SK-N-DZ (cell line): ENCODE measurements around the gene DIS3L2.
"Not testable (repeated sequence)": the region's sequence is repeated elsewhere in the genome, so short reads cannot be mapped to it uniquely, and the experiment has no call there.

Experiments
- DNase-seq: peaks from one replicate; pipeline ENCODE4 v3.0.0-alpha.2; 2015; ENCODE audit warnings: low spot score

Gene DIS3L2

DNA sequence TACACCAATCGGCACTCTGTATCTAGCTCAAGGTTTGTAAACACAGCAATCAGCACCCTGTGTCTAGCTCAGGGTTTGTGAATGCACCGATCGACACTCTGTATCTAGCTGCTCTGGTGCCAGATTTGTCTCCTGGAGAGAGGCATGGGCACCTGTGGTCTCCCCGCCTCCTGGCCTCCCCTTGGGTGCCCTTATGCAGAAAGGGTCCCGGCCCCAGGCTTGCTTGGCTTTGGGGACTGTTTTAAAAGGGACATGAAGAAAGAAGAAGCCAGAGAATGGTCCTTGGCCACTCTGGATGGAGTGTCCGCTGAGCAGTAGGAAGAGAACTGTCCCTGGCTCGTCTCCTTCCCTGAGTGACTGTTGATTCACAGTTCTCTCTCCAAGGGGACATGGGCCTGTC is 405.5 kb downstream of the DIS3L2 start:
- no peak for DNase-seq

DNA sequence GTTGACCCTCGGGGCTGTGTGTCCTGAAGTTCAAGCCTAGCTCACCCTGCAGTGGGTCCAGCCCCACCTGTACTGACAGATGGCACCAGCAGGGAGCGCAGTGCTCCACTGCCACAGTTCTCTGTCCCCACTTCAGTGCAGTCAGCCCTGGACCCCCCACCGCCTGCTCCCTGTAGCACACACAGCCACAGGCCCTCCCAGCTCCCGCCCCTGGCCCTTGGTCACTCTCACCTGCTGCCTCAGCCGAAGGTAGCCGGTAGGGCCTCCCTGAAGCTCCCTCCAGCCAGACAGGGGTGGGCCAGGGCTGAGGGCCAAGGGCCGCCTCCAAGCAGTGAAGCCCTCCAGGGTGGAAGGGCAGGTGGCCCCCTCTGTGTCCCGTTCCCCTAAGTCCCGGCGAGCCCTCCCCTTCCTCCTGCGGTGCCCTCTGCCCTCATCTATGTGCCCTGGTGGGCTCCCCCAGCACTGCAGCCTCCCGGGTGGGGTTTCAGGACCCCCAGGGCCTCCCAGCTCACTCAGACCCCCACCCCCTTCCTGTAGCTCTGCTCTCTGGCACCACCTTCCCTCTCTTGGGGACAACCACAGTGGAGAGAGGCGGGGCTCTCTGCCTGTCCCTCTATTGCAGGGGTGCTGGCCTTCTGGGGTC is 406.2 kb downstream of the DIS3L2 start:
- DNase-seq: no peak

DNA sequence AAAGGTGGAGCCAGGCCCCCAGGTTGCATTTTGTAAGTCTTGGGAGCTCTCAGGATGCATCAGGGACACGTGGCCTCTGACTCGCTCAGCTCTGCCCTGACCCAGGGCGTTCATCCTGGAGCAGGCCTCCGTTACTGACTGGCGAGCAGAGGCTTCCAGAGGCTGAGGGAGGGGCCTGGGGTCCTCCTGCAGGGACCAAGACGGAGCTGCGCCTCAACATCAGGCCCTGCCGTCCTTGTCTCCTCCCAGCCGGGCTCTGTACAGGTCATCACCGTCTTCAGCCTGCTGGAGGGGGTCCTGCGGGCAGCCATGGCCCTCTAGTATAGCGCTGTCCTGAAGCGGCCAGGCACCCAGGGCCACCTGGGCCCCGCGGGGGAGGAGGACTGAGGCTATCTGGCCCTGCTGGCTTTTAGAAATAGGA is 406.8 kb downstream of the DIS3L2 start:
- no peak for DNase-seq

DNA sequence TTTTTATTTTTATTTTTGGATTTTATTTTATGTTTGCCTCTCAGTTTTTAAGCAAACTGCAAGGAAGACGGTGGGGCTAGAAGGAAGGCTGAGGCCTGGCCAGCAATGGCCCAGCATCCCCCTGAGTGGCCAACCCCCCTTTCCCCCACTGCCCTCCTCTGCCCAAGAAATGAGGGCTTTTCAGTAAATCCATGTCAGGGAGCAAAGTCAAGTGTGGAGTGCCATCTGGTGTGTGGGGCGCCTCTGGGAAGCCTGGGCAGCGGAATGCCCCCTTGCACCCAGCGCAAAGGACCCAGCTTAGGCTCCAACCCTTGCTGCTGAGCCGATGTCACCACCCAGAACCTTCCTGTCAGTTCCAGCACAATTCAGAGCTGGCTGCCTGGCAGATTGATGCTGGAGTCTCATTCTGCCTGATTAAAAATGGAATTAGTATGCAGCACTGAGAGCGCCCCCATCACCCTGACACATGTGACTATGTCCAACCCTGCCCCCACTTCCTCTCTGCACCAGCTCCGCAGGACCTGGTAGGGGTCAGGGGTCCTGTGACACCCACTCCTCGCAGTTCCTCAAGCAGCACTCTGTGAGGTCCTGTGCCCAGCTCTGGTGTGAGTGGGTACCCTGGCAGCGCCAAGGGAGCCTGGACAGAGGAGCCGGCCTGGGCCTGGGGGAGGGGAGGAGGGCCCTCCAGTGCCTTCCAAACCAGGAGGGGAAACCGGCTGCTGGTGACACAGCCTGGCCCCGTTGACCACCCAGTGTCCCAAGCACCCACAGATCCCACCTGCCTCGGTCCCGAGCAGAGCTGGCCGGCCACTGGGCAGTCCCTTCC is 407.8 kb downstream of the DIS3L2 start:
- DNase-seq: no peak

DNA sequence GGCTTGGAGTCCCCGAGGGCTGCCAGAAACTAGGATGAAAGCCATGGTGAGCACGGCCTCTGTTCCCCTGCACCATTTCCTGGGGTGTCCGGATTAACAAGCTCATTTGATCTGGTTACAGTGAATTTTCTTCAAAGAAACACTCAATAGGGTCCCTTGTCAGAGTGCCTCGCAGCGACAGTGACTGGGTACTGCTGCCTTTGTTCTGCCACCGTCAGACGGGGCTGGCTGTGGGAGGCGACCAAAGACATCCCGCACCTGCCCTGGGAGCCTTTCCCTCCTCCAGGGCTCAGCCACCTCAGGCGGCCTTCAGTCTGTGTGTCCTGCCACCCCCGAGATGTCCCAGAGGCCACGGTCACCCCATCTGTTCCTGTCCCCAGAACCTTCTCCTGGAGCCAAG is 408.5 kb downstream of the DIS3L2 start:
- DNase-seq: not testable (repeated sequence)

DNA sequence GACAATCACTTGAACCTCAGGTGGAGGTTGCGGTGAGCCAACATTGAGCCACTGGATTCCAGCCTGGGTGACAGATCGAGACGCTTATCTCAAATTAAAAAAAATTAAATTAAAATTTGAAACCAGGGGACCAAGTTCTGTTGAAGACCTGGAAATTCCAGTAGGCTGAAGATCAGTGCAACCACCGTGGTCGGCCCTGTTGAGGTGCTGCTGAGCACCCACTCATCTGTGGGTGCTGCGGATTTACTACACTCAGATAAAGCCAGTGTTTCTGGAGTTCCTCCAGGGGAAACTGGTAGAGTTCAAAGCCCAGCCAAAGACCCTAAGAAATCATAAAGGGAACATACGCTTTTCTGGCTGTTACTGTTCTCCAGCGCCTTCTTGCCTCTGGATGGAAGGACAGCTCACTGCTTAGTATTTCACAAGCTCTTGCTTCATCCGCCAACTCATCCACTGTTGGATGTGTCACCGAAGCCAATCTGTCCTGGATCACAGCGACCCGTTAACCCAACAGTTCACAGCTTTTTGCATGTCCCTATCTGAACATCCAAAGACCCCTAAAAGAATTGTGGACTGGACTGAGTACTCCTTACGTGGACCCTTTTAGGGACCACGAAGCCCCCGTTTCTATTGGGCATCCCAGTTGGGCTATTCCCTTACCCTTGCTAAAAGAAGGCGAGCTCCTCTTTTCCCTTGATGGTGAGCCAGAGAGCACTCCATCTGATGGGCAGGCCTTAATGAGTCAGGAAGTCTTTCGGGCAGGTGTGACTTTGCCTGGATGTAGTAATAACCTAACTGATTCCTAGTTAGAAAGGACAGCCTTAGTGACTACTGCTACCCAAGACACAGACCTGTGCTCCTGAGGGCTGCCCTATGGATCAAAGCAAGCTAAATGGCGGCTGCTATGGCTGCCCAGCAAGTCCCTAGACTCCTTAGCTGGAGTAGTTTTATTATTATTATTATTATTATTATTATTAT is 411.0 kb downstream of the DIS3L2 start:
- no peak for DNase-seq

DNA sequence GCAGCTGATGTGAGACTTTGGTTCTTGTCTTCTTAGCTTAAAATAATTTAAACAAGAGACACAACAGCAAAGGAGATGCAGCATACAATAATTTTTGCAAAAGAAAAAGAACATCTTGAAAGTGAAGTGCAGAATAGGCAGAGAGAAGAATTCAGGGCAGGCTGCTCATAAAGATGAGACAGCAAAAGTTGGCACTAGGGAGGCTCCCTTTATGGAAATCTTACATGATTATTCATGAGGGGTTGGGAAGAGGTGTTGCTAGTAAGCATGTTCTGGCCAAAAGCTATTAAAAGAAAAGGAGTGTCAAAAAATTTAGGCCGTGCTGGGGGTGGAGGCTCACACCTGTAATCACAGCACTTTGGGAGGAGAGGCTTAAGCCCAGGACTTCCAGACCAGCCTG is 412.8 kb downstream of the DIS3L2 start:
- DNase-seq: no peak

DNA sequence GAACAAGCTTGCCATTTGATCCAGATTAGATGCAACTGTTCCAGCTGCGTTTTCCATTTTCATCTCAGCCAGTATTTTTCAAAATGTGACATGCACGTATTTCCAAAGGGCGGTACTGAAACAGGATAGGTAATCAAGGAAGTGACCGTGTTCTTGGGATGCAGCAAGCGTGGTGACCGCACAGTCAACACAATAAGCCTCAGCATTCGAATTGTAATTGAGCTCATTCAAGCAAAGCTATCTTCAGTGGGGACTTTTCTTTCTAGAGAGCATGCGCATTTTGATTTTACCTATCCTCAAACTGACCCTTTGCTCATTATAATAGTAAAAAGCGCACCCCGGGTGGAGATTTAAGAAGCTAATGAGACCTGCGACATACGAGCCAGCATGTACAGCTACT is 413.7 kb downstream of the DIS3L2 start:
- no peak for DNase-seq

DNA sequence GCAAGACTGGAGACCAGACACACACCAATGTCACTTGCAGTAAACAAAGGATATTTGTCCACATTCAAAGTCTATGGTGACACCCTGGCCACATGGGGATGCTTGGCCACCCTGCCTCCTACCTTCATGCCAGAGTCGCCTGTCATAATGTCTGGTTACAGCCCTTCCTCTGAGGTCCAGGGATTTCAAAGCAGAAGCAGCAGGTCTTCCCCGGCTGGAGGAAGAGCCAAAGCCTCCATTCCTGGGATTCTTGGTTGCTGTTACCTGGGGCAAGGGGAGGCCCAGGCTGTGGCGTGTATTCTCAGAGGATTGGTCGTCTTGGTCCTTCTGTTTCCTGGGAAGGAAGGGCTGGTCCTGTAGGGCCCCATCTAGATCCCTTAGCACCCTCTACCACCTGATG is 414.7 kb downstream of the DIS3L2 start:
- DNase-seq: no peak

DNA sequence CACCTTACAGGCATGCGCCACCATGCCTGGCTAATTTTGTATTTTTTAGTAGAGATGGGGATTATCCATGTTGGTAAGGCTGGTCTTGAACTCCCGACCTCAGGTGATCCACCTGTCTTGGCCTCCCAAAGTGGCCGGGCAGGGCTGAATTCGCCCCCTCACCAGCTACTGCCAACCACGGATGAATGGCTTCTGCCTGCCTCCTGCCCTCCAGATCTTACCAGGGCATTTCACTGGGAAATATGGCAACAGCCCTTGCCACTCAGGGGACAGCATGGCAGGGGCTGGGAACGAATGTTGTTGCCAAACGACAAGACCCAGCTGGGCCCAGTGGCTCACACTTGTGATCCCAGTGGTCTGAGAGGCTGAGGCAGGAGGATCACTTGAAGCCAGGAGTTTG is 415.2 kb downstream of the DIS3L2 start:
- no peak for DNase-seq

DNA sequence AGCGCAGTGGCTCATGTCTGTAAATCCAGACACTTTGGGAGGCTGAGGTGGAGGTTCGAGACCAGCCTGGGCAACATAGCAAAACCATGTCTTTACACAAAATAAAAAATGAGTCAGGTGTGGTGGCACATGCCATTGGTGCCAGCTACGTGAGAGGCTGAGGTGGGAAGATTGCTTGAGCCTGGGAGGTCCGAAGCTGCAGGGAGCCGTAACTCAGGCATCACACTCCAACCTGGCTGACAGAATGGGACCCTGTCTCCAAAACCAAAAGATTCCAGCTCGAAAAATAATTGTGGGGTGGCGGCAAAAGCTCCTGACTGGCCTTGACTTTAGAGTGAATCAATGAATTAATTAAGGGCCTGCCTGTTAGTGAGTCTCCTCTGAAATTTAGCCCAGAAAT is 415.8 kb downstream of the DIS3L2 start:
- DNase-seq: no peak

DNA sequence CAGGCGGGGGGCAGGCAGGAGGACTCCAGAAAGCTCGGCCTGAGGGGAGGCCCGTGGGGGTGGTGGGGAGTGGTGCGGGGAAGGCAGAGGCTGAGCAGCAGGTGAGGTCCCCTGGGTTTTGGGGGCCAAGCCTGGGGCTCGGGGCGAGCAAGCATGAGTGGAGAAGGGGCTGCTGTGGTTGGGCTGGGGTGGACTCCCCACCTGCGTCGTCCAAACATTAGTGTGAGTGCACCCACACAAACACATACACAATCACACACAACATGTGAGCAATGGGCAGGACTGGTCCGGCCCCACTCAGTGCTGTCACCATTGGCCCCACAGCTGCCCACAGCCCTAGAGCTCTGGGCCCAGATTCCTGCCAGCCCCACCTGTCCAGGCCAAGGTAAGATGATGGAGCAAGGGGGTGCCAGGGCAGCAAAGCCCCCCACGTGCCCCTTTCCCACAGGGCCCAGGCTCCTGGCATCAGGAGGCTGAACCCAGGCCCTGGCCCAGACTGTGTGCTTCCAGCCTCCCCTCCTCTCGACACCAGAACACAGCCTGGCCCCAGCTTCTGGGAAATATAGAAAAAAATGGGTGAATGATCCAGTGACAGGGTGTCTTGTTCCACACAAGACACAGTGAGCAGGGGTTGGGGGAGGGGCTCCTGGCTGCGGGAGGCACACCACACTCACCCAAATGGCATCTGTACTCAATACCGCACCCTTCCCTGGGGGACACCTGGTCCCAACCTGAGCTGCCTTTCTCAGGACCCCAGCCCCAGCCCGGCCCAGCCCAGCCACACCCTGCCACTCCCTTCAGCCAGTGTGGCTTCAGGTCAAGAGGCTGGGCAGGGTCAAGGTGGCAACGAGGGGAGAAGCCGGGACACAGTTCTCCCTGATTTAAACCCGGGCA is 416.6 kb downstream of the DIS3L2 start:
- DNase-seq: no peak

DNA sequence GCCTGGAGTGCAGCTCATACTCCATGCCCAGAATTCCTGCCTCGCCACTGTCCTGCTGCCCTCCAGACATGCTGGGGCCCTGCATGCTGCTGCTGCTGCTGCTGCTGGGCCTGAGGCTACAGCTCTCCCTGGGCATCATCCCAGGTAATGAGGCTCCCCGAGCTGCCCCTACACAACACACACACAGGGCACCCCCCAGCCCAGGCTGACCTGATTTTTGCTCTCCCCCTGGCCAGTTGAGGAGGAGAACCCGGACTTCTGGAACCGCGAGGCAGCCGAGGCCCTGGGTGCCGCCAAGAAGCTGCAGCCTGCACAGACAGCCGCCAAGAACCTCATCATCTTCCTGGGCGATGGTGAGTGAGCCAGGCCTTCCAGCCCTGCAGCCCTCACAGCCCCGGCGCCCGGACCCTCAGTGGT is 417.2 kb downstream of the DIS3L2 start, which contains the start of gene ALPP:
ALPP (plus strand) TSS at position 17 of the 417 bp plus-strand sequence; CDS start at position 69, 52 bp downstream.
- not testable (repeated sequence) for DNase-seq

DNA sequence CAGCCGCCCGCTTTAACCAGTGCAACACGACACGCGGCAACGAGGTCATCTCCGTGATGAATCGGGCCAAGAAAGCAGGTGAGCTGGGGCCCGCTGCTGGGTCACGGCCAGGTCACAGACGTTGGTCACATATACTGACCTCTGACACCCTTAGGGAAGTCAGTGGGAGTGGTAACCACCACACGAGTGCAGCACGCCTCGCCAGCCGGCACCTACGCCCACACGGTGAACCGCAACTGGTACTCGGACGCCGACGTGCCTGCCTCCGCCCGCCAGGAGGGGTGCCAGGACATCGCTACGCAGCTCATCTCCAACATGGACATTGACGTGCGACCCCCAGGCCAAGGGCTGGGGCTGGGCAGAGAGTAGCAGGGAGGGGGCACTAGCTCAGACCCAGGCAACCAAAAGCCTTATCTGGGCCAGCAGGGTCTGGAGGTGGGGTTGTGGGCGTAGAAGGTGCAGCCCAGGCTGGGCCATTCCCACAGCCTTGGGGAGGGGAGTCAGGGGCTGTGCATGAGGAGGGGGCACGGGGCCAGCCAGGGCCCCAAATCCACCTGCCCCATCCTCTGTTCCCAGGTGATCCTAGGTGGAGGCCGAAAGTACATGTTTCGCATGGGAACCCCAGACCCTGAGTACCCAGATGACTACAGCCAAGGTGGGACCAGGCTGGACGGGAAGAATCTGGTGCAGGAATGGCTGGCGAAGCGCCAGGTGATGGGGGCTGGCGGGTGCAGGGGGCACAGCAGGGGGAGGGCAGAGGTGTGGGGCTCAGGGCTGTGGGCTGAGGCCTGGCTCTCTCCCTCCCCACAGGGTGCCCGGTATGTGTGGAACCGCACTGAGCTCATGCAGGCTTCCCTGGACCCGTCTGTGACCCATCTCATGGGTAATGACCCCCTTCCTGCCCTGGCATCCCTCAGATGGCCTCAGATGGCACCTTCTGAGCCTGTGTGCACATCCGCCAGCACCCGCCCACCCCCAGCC is 418.4 kb downstream of the DIS3L2 start:
- not testable (repeated sequence) for DNase-seq

DNA sequence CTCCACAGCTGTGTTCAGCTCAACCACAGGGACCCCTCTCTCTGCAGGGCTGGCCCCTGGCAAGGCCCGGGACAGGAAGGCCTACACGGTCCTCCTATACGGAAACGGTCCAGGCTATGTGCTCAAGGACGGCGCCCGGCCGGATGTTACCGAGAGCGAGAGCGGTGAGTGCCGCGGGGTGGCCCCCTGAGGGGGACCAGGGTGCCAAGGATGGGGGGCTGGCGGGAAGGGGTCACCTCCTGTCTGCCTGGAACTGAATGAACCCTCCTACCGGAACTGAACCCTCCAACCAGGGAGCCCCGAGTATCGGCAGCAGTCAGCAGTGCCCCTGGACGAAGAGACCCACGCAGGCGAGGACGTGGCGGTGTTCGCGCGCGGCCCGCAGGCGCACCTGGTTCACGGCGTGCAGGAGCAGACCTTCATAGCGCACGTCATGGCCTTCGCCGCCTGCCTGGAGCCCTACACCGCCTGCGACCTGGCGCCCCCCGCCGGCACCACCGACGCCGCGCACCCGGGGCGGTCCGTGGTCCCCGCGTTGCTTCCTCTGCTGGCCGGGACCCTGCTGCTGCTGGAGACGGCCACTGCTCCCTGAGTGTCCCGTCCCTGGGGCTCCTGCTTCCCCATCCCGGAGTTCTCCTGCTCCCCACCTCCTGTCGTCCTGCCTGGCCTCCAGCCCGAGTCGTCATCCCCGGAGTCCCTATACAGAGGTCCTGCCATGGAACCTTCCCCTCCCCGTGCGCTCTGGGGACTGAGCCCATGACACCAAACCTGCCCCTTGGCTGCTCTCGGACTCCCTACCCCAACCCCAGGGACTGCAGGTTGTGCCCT is 419.9 kb downstream of the DIS3L2 start:
- not testable (repeated sequence) for DNase-seq

DNA sequence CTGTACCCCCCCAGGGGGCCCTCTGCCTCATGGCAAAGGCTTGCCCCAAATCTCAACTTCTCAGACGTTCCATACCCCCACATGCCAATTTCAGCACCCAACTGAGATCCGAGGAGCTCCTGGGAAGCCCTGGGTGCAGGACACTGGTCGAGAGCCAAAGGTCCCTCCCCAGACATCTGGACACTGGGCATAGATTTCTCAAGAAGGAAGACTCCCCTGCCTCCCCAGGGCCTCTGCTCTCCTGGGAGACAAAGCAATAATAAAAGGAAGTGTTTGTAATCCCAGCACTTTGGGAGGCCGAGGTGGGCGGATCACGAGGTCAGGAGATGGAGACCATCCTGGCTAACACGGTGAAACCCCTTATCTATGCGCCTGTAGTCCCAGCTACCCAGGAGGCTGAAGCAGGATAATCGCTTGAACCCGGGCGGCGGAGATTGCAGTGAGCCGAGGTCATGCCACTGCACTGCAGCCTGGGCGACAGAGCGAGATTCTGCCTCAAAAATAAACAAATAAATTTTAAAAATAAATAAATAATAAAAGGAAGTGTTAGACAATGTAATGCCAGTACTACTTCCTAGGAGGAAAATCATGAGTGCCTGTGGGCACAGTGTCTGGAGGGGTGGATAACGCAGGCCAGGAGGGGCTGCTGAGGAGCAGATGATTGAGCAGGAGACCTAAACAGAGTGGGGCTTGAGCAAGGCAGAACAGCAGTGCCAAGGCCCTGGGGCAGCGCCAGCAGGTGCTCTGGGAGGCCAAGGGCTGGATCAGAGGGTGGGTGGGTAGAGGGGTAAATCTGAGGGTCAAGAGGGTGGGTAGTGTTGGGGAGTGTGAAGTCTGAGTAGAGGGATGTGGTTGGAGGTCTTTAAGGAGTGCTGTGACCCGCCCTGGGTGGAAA is 421.1 kb downstream of the DIS3L2 start:
- no peak for DNase-seq

DNA sequence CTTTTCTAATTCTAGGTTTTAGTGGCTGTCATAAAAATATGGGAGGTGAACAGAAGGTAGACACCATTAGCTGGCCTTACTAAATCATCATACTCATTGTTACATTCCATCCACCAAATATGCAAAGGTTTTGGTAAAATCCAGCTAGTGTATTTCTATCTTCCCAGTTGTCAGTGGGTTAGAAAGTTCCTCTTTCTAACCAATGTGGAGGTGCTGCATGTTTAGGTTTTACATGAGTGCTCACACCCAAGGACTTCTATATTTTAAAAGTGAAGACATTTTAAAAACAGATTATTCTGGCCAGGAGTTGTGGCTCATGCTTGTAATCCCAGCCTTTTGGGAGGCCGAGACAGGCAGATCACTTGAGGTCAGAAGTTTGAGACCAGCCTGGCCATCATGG is 423.0 kb downstream of the DIS3L2 start:
- no peak for DNase-seq

DNA sequence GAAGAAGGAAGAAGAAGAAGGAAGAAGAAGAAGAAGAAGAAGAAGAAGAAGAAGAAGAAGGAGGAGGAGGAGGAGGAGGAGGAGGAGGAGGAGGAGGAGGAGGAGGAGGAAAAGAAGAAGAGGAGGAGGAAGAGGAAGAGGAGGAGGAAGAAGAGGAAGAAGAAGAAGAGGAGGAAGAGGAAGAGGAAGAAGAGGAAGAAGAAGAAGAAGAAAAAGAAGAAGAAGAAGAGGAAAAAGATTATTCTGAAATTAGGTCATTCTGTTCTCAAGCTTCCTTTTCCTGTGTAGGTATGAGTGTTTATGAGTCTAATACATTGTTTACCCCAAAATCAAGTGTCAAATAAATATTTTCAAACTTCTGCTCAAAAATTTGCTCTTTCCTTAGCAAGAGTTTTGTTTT is 423.5 kb downstream of the DIS3L2 start:
- DNase-seq: not testable (repeated sequence)
